ENCODE data around the gene RAB40C. TPM values are rescaled to one million over a fixed set of nuclear protein-coding genes. Genes with fewer than 3 reads are reported as not detected.

Gene RAB40C
- total RNA-seq, 1 experiment from 2014 or later, result 22.5 TPM

GRCh38 chr16:629185-629832 lies 39.4 kb downstream of the RAB40C start:
- Mint-ChIP-seq H3K4me3 (no peak overlapping the region), H3K27ac (peak overlapping the region; percentile 89), H3K9me3 (no peaks in the 10 kb centered on the region), H3K4me1 (peaks cover 20% of the 10 kb centered on the region), H3K27me3 (ENCODE audit: low read depth) (no peaks in the 10 kb centered on the region), H3K36me3 (peaks cover 3% of the 10 kb centered on the region; the same call in 1 of the 2 replicates)
- CTCF ChIA-PET, result interaction anchor here (1.0 to 2.7 kb wide), 3 partner anchors 19 to 50 kb away, joined by 3 to 18 read pairs (median 4); partner anchors contain the start of gene RHOT2
- no peak for DNase-seq (ENCODE audit: low spot score)
- POLR2A ChIA-PET, result interaction anchor here (0.9 kb wide), 1 partner anchor 91 kb away, joined by 3 read pairs; no protein-coding TSS in a partner anchor
- TF ChIP-seq, protein P1, sequence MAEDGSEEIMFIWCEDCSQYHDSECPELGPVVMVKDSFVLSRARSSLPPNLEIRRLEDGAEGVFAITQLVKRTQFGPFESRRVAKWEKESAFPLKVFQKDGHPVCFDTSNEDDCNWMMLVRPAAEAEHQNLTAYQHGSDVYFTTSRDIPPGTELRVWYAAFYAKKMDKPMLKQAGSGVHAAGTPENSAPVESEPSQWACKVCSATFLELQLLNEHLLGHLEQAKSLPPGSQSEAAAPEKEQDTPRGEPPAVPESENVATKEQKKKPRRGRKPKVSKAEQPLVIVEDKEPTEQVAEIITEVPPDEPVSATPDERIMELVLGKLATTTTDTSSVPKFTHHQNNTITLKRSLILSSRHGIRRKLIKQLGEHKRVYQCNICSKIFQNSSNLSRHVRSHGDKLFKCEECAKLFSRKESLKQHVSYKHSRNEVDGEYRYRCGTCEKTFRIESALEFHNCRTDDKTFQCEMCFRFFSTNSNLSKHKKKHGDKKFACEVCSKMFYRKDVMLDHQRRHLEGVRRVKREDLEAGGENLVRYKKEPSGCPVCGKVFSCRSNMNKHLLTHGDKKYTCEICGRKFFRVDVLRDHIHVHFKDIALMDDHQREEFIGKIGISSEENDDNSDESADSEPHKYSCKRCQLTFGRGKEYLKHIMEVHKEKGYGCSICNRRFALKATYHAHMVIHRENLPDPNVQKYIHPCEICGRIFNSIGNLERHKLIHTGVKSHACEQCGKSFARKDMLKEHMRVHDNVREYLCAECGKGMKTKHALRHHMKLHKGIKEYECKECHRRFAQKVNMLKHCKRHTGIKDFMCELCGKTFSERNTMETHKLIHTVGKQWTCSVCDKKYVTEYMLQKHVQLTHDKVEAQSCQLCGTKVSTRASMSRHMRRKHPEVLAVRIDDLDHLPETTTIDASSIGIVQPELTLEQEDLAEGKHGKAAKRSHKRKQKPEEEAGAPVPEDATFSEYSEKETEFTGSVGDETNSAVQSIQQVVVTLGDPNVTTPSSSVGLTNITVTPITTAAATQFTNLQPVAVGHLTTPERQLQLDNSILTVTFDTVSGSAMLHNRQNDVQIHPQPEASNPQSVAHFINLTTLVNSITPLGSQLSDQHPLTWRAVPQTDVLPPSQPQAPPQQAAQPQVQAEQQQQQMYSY (CRISPR knock-in tag; IDR thresholded peaks at IDR 0.05), result peak; percentile 48; the same call in 1 of the 2 replicates
- TF ChIP-seq HMGXB4 (CRISPR knock-in tag; IDR thresholded peaks at IDR 0.05), result 0 out of 2 replicates have a peak, but pooled peaks have one; percentile 29
- TF ChIP-seq, protein P2, sequence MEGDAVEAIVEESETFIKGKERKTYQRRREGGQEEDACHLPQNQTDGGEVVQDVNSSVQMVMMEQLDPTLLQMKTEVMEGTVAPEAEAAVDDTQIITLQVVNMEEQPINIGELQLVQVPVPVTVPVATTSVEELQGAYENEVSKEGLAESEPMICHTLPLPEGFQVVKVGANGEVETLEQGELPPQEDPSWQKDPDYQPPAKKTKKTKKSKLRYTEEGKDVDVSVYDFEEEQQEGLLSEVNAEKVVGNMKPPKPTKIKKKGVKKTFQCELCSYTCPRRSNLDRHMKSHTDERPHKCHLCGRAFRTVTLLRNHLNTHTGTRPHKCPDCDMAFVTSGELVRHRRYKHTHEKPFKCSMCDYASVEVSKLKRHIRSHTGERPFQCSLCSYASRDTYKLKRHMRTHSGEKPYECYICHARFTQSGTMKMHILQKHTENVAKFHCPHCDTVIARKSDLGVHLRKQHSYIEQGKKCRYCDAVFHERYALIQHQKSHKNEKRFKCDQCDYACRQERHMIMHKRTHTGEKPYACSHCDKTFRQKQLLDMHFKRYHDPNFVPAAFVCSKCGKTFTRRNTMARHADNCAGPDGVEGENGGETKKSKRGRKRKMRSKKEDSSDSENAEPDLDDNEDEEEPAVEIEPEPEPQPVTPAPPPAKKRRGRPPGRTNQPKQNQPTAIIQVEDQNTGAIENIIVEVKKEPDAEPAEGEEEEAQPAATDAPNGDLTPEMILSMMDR (IDR thresholded peaks at IDR 0.05), result no peak
- TF ChIP-seq ZNF121 (CRISPR knock-in tag; IDR thresholded peaks at IDR 0.05), result 0 out of 2 replicates have a peak, but pooled peaks have one; percentile 34
- no peak for ATAC-seq

DNA sequence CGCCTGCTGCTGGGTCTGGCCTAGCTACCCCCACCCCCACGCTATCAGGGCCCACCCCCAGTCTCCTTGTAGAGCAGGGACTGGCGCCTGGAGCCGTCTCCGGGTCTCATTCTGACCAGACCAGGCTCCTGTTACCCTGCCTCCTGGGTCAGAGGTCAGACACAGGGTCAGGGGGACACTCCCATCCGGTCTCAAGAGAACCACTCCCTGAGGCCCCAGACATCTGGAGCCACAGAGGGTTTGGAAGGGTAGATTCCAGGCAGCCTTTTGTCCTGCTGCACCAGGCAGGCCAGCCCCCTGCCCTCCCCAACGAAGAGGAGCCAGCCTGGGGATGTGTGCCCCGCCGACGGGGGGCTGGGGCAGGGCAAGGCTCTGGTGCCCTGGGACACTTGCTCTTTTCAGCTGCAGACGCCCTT lies 40.0 kb downstream of the RAB40C start:
- H3K4me3 Mint-ChIP-seq, result peak overlapping the region; percentile 33; the same call in 1 of the 2 replicates
- H3K27me3 Mint-ChIP-seq (ENCODE audit: low read depth), result no peaks in the 10 kb centered on the region
- H3K9me3 Mint-ChIP-seq, result no peaks in the 10 kb centered on the region
- CTCF ChIA-PET, result interaction anchor here (1.0 to 2.7 kb wide), 7 partner anchors 8 to 63 kb away, joined by 3 to 18 read pairs (median 4); partner anchors contain the start of genes NHLRC4, RHBDL1 and RHOT2
- TF ChIP-seq TP53 (CRISPR knock-in tag; IDR thresholded peaks at IDR 0.05) (no peak), SMAD3 (CRISPR knock-in tag; IDR thresholded peaks at IDR 0.05; ENCODE audit: borderline replicate concordance) (no peak), JAZF1 (CRISPR knock-in tag; IDR thresholded peaks at IDR 0.05) (no peak), SP1 (CRISPR knock-in tag; conservative IDR thresholded peaks at IDR 0.05) (0 out of 2 replicates have a peak, but pooled peaks have one; percentile 17)
- peaks cover 18% of the 10 kb centered on the region for H3K4me1 Mint-ChIP-seq
- ATAC-seq, result peak; percentile 19
- H3K27ac Mint-ChIP-seq, result no peak overlapping the region; the same call in 1 of the 2 replicates
- POLR2A ChIA-PET, result interaction anchor here (0.9 kb wide), 1 partner anchor 90 kb away, joined by 3 read pairs; no protein-coding TSS in a partner anchor
- peak; percentile 42 for DNase-seq (ENCODE audit: low spot score)
- peaks cover 3% of the 10 kb centered on the region; the same call in 1 of the 2 replicates for H3K36me3 Mint-ChIP-seq

GRCh38 chr16:630249-630814 lies 40.5 kb downstream of the RAB40C start:
- no peaks in the 10 kb centered on the region for H3K9me3 Mint-ChIP-seq
- DNase-seq (ENCODE audit: low spot score) (peak; percentile 47), ATAC-seq (peak; percentile 6)
- no peaks in the 10 kb centered on the region for H3K27me3 Mint-ChIP-seq (ENCODE audit: low read depth)
- CTCF ChIA-PET, result interaction anchor here (0.9 to 2.7 kb wide), 8 partner anchors 8 to 63 kb away, joined by 3 to 18 read pairs (median 4); partner anchors contain the start of genes NHLRC4, RHBDL1 and RHOT2
- peaks cover 3% of the 10 kb centered on the region; the same call in 1 of the 2 replicates for H3K36me3 Mint-ChIP-seq
- peak overlapping the region; percentile 41; the same call in 1 of the 2 replicates for H3K27ac Mint-ChIP-seq
- H3K4me1 Mint-ChIP-seq, result peaks cover 18% of the 10 kb centered on the region
- POLR2A ChIA-PET, result interaction anchor here (0.9 kb wide), 1 partner anchor 90 kb away, joined by 3 read pairs; no protein-coding TSS in a partner anchor
- H3K4me3 Mint-ChIP-seq, result peak overlapping the region; percentile 59; the same call in 1 of the 2 replicates
- TF ChIP-seq, protein P3, sequence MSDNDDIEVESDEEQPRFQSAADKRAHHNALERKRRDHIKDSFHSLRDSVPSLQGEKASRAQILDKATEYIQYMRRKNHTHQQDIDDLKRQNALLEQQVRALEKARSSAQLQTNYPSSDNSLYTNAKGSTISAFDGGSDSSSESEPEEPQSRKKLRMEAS (CRISPR knock-in tag; IDR thresholded peaks at IDR 0.05), result no peak; the same call in 1 of the 2 replicates
- 0 out of 2 replicates have a peak, but pooled peaks have one; percentile 8 for TF ChIP-seq ZNF138 (CRISPR knock-in tag; conservative IDR thresholded peaks at IDR 0.05)
- TF ChIP-seq ARID4B (CRISPR knock-in tag; IDR thresholded peaks at IDR 0.05; ENCODE audit: borderline replicate concordance), result peak; percentile 43; the same call in 1 of the 2 replicates
- TF ChIP-seq, protein P4, sequence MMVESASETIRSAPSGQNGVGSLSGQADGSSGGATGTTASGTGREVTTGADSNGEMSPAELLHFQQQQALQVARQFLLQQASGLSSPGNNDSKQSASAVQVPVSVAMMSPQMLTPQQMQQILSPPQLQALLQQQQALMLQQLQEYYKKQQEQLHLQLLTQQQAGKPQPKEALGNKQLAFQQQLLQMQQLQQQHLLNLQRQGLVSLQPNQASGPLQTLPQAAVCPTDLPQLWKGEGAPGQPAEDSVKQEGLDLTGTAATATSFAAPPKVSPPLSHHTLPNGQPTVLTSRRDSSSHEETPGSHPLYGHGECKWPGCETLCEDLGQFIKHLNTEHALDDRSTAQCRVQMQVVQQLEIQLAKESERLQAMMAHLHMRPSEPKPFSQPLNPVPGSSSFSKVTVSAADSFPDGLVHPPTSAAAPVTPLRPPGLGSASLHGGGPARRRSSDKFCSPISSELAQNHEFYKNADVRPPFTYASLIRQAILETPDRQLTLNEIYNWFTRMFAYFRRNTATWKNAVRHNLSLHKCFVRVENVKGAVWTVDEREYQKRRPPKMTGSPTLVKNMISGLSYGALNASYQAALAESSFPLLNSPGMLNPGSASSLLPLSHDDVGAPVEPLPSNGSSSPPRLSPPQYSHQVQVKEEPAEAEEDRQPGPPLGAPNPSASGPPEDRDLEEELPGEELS (CRISPR knock-in tag; IDR thresholded peaks at IDR 0.05), result no peak
- peak; percentile 27; the same call in 1 of the 2 replicates for TF ChIP-seq ZNF416 (CRISPR knock-in tag; IDR thresholded peaks at IDR 0.05)
- TF ChIP-seq GABPB1 (CRISPR knock-in tag; IDR thresholded peaks at IDR 0.05), result peak; percentile 6; the same call in 1 of the 2 replicates

Data from WTC11 (cell line).